BE2C (cell line): ENCODE results near the gene LUC7L.
"Not testable (repeated sequence)": the region's sequence is repeated elsewhere in the genome, so short reads cannot be mapped to it uniquely, and the experiment has no call there.

Experiments used
- DNase-seq: peaks from one replicate; pipeline ENCODE4 v3.0.0-alpha.2; 2020
- H3K27me3 ChIP-seq: fragments of 250-450 bp; sonication (Bioruptor Pico); 2 replicates; pipeline ENCODE4 v1.5.1; 2020; ENCODE audit warnings: mild to moderate bottlenecking
- H3K36me3 ChIP-seq: fragments of 250-450 bp; sonication (Bioruptor Pico); 2 replicates; pipeline ENCODE4 v1.5.1; 2020; ENCODE audit warnings: mild to moderate bottlenecking
- H3K4me1 ChIP-seq: fragments of 250-450 bp; sonication (Bioruptor Pico); 2 replicates; pipeline ENCODE4 v1.5.1; 2020
- H3K4me3 ChIP-seq: 2 replicates; pipeline ENCODE4 v1.5.1; 2011; ENCODE audit warnings: low read depth, low read length
- H3K9me3 ChIP-seq: fragments of 250-450 bp; sonication (Bioruptor Pico); 2 replicates; pipeline ENCODE4 v1.5.1; 2020
- CTCF ChIP-seq: IDR thresholded peaks from 2 replicates; pipeline ENCODE4 v1.5.1; 2012; ENCODE audit warnings: mild to moderate bottlenecking, low read depth, low read length

The LUC7L gene

GRCh38 chr16:175011-175949 is 54.0 kb downstream of the LUC7L start:
- no peak overlapping the region for H3K4me3 ChIP-seq
- no peaks in the 10 kb centered on the region; the same call in none of the 2 replicates for H3K4me1 ChIP-seq
- DNase-seq: no peak
- H3K27me3 ChIP-seq: peaks cover 70% of the 10 kb centered on the region
- H3K36me3 ChIP-seq: no peaks in the 10 kb centered on the region
- no peaks in the 10 kb centered on the region for H3K9me3 ChIP-seq
- TF ChIP-seq CTCF: no peak

- H3K36me3 ChIP-seq, H3K4me3 ChIP-seq, DNase-seq, H3K9me3 ChIP-seq, H3K4me1 ChIP-seq: not testable (repeated sequence)
- H3K27me3 ChIP-seq: peaks cover 59% of the 10 kb centered on the region
These were observed 55.1 kb downstream of the LUC7L start for GRCh38 chr16:173928-174769.

- H3K9me3 ChIP-seq, DNase-seq, H3K4me1 ChIP-seq, H3K4me3 ChIP-seq, H3K36me3 ChIP-seq: not testable (repeated sequence)
- H3K27me3 ChIP-seq: peaks cover 51% of the 10 kb centered on the region
These were observed 55.9 kb downstream of the LUC7L start for GRCh38 chr16:173211-173854.

- peaks cover 51% of the 10 kb centered on the region for H3K27me3 ChIP-seq
- H3K4me1 ChIP-seq, DNase-seq, H3K36me3 ChIP-seq, H3K9me3 ChIP-seq, H3K4me3 ChIP-seq: not testable (repeated sequence)
These were observed 56.8 kb downstream of the LUC7L start, which contains the start of gene HBA2 for GRCh38 chr16:172374-172941. TSS of gene HBA2 (plus strand) at chr16:172876. CDS start at chr16:172913, 37 bp downstream.

- DNase-seq: no peak
- H3K36me3 ChIP-seq: no peaks in the 10 kb centered on the region
- H3K9me3 ChIP-seq: no peaks in the 10 kb centered on the region
- no peaks in the 10 kb centered on the region for H3K4me1 ChIP-seq
- peaks cover 62% of the 10 kb centered on the region for H3K27me3 ChIP-seq
- TF ChIP-seq CTCF: no peak
- no peak overlapping the region for H3K4me3 ChIP-seq
These were observed 58.5 kb downstream of the LUC7L start for GRCh38 chr16:170788-171187.

GRCh38 chr16:170088-170507 is 59.2 kb downstream of the LUC7L start:
- not testable (repeated sequence) for H3K9me3 ChIP-seq, H3K4me3 ChIP-seq, H3K36me3 ChIP-seq, H3K4me1 ChIP-seq, DNase-seq
- peaks cover 62% of the 10 kb centered on the region for H3K27me3 ChIP-seq

GRCh38 chr16:169014-169413 is 60.2 kb downstream of the LUC7L start:
- H3K4me3 ChIP-seq: no peak overlapping the region
- TF ChIP-seq CTCF: no peak
- H3K9me3 ChIP-seq: no peaks in the 10 kb centered on the region
- H3K4me1 ChIP-seq: peaks cover 5% of the 10 kb centered on the region
- DNase-seq: no peak
- peaks cover 57% of the 10 kb centered on the region for H3K27me3 ChIP-seq
- no peaks in the 10 kb centered on the region for H3K36me3 ChIP-seq
